GM21723 (cell line): ENCODE measurements around the gene ANXA6.

Experiments used
- ATAC-seq: cut with Tn5 transposase; IDR thresholded peaks from one replicate; pipeline ENCODE4 v1.9.1; 2021; ENCODE audit warnings: mild to moderate bottlenecking, moderate library complexity; ENCODE audit not compliant: unreplicated experiment

The ANXA6 gene

DNA sequence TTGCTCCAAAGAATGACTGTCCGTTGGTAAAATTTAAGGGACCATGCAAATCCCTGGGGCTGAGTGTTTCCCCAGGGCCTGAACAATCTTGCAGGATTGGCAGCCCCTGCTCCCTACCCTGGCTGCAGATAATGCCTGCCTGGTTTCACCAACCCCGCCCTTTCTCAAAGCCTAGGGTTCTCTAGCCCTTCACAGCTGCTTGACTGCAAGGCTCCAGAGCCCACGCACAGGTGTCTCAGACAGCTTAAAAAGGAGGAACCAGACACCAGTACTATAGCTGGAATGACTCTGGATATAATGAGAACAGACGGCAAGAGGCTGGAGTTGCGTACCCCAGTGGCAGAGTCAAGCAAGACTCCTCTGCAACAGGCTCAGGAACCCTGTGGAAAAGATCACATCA, 51.5 kb downstream of the ANXA6 start:
- ATAC-seq = no peak

DNA sequence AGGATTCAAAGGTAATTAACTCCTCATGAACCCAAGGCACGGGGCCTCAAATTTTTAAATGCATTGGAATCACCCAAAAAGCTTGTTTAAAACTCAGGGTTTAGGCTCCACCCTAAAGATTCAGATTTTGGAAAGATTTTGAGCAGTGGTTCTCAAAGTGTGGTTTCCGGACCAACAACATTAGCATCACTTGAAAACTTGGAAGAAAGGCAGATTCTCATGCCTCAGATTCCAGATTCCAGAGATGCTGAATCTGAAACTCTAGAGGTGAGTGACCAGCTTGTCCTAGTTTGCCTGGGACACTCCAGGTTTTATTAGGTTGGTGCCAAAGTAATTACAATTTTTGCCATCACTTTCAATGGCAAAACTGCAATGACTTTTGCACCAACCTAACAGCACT, 52.0 kb downstream of the ANXA6 start:
- ATAC-seq = no peak

DNA sequence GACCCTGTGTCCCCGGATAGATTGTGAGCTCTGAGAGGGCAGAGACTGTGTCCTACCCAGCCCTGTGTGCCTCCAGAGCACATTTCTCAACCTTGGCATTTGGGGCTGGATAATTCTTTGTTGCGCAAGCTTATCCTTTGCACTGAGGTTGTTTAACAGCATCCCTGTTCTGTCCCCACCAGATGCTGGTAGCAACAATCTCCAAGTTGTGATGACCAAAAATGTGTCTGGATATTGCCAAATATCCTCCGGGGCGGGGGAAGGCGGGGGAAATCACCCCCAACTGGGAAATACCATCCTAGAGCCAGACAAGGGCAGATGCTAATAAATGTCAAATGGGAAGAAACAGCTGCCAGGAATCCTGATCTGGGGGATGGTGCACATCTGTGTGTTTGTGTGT, 52.8 kb downstream of the ANXA6 start:
- ATAC-seq = no peak

DNA sequence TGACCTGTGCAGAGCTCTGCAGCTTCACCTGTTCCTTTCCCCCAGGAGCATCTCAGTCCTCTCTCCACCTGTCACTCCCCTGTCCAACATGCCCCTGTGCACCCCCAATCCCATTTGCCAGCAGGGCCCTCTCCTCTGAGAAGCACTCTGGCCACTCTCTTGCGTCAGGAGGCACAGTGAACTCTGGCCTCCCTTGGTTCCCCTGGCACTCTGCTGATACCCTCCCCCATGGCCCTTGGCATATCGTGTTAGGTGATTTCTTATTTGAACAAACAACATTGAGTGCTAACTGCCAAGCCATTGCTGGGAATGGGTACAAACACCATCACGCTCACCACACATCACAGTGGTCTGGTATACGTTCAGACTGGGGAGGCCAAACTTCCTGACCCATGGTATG, 55.8 kb downstream of the ANXA6 start:
- no peak for ATAC-seq

DNA sequence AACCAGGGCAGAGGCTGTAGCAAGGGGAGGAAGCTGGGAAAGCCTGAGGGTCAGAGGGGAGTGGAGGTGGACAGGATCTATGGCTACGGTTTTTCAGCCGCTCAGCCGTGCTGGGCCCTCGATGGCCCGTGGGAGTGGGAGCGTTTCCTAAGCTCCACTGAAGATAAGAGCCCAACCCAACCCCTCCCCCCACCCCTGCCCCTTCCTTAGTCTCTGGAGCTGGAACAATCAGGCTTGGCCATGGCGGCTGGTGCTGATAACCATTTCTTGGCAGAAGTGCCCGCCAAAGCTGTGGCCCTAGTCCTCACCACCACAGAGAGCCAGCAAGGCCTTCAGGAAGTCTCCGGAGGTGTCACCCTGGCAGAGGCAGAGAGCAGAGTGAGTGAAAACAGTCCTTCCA, 56.4 kb downstream of the ANXA6 start:
- ATAC-seq = no peak

DNA sequence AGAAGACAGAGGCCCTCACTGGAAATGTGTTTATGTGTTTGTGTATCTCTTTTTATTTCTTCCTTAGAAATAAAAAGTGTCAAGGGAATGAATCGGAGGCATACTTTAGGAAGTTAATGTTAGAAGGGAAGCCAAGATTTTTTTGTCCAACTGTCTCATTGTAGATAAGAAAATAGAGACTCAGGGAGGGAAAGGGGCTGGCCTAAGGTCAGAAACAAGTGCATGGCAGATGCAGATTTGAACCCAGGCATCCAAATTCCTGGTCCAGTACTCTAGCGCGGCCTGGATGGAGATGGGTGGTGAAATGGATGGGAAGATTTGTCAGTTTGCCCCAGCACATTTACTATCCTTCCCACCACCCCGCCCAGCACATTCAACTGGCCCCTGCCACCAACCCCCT, 56.9 kb downstream of the ANXA6 start:
- ATAC-seq = no peak

DNA sequence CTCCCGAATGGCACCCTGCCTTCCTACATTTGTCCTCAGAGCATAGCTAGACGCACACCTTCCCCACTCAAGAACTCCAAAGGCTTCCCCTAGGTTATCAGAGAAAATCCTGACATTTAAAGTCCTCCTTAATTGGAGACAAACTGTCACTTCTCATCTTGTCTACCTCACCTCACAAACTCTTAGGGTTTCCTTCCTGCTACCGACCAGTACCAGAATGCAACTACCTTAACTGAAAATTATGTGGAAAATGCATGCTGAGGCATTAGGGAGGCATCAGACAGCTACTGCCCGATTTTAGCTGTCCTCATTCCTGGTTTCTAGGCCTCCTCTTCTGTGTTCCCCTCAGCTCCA, 58.8 kb downstream of the ANXA6 start:
- no peak for ATAC-seq

DNA sequence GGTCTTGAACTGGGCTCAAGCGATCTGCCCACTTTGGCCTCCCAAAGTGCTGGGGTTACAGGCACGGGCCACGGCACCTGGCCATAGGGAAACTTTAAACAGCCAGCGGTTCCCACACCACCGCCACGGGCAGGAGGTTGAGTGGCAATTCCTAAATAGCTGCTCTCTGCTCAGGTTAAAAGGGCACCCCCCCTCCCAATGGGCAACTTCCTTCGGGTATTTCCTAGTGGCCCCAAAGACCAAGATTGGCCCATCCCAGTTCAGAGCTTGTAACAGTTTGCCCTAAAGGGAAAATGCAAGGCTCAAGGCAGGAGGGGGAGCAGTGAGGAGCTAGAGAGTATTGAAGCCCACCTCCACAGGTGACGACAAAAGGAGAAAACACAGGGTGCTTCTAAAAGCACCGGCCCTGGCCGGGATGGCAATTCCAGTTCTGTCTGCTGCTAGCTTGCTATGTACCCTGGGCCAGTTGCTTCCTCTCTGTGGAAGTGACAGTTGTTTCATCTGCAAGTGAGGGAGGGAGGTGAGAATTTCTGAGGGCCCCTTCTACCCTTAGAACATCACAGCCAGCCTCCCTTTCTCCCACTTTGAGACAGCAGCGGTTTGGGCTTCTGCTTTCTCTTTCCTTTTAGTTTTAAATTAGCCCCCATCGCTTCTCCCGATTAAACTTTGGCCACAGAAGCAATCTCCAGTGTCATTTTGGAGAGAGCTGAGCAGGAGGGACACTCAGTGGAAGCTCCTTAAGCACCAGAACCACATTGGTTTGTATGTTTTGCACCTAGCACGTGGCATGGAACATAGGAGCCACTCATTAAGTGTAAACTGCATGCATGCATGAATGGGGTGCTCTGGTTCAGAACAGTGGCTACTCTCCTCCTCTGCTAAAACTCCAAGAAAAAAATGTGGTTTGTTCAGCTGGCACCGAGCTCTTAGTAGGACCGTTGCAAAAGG, 59.5 kb downstream of the ANXA6 start:
- peak; percentile 43 for ATAC-seq

DNA sequence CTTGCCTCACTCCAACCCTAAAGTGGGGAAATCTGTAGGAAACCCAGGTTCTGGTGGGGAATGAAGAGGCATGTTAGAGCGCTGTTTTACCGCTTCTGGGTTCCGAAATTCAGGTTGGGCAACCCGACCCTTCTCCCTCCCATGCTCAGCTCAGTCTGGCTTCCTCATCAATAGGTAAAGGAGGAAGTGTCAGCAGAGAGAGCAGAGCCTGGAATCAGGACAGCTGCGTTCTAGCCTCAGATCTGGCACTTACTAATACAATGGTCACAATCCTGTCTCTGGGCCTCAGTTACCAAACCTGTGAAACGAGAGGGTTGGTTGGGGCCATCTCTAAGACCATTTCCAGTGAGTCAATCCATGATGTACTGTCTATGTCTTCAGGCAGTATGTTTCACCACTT, 60.5 kb downstream of the ANXA6 start:
- no peak for ATAC-seq

DNA sequence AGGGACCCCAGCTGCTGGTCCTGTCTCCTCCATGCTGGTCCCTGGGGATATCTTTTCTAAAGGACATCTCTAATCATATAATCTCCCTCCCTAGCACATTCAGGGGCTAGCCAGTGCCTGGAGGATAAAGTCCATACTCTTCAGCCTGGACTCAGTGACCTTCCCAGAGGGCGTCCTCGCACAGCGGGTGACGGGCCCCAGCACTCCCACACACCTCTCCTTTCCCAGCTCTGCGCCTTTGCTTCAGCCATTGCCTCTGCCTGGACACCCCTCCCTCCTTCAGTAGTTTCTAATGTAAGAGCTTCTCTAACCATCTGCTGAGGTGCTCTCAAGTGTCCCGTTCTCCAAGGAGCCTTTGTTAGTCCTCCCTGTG, 61.6 kb downstream of the ANXA6 start:
- no peak for ATAC-seq

DNA sequence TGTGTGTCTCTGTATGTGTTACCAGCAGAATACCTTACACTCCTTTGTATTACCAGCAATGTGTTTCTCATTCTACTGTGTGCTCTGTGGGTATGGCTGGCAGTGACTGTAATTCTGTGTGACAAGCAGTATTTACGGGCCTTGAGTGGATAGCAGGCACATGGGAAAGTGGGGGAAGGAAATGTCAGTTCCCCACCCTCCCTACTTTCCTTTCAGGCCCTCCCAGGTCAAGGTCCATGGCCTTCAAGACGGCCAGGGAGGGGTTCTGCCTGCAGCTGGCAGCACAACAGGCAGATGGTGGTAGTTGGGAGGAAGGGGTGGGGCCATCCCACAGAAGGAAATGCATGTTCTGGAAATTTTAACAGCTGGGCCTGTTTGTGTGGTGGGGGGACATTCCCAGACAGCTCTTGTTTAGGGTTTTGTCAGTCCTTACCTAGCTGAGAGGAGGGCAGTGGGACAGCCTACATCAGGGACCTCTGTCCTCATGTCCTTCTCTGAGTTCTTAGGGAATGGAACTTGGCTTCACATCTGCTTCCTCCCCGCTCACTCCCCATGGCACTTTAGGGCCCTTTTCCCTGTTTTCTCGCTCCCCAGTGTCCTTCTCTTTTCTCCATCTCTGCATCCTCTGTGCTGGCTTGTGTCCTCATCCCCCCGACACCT, 62.1 kb downstream of the ANXA6 start:
- ATAC-seq = no peak

DNA sequence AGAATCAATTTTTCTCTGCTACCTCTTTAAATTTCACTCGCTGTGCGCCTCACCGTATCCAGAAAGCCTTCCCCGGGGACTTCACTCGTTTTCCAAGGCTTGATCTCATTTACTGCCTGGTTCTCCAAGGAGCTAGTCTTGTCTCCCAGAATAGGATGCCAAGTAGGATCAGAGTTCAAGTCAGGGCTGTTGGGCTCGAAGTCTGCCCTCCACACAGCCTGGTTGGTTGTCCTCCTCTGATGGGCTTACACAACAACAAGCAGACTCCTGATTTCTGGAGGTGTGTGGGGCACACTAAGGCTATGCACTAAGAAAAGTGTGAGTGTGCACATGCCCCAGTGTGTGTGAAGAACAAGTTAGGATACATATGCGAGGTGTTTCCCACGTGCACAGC, 62.7 kb downstream of the ANXA6 start:
- ATAC-seq = no peak

DNA sequence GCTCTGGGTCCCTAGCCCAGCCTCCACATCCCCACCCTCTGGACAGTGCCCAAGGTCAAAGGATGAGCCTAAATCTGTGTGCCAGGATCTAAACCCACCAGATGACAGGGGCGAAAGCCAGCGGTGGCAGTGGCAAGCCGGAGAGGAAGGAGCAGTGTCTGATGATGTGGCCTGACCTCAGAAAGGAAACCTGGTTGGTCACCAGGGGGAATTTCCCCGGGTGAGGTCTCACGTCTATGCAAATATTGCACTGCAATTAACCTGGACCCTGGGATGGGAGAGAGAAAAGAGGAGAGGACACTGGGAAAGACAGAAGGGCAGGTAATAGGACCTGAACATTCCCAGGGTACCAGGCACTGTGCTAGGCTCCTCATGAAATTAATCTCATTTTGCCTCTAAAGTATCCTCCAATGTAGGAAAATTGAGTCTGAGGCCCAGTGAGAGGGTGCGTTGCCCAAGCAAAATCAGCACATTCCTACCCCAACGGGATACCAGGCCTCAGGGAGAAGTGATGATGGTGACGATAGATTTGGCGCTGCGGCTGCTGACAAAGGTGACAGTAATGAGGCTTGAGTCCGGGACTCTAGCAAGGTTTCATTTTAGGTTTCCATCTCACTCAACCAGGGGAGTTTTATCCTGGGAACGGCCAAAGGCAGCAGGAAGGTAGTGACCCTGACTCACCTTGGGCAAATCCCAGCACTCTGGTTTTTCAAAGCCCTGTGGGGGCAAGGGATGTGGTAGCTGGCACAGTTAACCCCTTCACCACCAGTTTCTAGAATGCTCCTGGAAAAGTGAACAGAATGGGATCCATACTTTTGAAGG, 63.3 kb downstream of the ANXA6 start:
- ATAC-seq = peak; percentile 78

DNA sequence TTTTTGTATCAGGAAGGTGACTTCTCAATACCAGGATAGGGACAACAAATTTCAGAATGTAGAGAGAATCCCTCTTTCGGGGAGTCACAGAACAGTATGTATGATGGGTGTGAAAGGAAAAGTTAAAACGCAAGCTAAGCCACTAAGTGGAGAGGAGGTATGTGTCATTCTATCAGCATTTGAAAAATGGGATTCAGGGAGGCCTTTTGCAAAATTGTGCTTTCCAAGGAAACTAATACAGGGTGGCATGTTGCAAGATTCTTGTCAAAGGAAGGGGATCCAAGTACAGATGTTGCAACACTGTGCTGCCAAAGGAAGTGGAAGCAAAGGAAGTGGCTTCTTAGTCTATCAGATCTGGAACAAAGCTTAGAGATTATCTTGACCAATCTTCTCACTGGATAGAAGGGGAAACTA, 64.1 kb downstream of the ANXA6 start:
- ATAC-seq = peak; percentile 8

DNA sequence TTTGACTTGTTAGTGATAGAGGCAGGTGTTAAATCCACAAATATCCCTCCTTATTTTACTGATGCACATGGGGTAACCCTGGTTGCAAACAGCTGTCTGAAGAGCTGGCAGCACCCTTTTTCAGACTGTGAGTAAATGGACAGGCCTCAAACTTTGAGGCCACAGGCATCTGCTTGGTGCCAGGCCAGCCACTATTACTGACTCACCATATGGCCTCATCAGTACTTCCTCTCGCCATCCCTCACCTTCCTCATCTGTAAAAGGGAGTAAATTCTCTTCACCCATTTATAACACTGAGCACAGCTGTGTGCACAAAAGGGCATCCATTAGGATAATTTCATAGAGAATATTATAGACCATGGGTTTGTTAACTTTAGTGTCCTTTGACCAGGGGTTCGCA, 64.8 kb downstream of the ANXA6 start:
- ATAC-seq = no peak

DNA sequence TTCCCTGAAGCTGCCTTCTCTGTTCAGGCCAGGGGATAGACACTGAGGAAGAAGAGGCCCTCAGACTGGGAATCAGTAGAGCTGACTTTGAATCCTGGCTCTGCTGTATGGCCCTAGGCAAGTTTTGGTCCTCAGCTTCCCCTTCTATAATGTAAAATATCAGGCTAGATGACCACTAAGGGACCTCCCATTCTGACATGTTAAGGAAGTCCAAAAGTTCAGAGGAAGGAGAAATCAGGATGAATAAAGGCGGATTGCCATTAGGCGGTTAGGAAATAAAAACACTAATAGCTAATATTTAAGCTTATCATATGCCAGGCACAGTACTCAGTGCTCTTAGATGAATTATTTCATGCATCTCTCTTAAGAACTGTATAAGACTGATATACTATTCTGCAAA, 67.9 kb downstream of the ANXA6 start:
- ATAC-seq = no peak

DNA sequence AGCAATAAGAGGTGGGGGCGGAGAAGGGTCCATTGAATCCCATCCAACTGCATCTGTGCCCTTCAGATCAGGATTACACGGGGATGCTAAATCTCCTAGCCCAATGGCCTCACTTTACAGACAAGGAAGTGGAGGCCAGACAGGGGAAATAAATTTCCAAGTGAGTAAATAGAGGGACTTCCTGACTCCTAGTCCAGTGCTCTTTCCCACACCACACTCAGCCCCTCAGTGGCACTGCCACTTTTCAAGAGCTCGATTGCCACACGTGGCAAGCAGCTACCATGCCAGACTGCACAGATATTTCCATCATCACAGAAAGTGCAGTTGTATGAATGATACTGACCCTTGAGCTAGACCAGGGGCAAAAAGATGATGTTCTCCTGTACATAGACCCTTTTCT, 68.6 kb downstream of the ANXA6 start:
- ATAC-seq = no peak

DNA sequence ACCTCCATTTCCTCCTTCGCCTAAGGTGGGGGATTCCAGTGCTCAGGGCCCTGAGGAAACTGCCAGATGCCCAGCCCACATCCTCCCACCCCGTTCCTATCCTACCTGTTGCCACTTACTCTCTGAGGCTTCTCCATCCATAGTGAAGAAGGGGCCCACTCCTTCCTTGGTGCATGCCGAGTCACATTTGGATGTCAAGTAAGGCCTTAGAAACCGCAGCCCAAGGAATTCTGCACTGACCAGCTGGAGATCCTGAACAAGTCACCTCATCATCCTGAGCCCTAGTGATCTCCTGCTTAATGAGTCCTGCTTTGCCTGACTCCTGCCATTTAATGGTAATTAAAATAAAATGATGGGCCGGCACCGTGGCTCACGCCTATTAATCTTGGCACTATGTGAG, 70.1 kb downstream of the ANXA6 start:
- ATAC-seq = no peak

DNA sequence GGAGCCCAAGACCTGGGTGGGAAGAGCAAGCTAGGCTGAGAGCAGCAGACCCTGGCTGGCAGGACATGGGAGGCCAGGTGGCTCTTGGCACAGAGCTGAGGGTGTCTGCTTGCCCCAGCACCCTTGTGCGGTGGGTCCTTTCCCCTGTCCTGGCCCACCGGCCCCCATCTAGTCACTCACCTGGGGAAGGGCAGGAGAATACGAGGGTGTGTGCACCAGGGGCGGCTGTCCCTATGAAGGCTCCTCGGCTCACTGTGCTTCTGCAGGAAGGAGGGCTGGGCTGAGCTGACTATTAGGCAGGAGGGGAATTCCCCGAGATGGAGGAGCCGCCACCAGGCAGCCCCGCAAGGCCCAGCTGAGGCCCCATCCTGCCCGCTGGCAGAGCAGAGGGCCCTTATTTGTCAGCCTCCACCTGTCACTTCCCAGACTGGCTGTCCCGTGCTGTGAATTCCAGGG, 70.6 kb downstream of the ANXA6 start:
- peak; percentile 69 for ATAC-seq

DNA sequence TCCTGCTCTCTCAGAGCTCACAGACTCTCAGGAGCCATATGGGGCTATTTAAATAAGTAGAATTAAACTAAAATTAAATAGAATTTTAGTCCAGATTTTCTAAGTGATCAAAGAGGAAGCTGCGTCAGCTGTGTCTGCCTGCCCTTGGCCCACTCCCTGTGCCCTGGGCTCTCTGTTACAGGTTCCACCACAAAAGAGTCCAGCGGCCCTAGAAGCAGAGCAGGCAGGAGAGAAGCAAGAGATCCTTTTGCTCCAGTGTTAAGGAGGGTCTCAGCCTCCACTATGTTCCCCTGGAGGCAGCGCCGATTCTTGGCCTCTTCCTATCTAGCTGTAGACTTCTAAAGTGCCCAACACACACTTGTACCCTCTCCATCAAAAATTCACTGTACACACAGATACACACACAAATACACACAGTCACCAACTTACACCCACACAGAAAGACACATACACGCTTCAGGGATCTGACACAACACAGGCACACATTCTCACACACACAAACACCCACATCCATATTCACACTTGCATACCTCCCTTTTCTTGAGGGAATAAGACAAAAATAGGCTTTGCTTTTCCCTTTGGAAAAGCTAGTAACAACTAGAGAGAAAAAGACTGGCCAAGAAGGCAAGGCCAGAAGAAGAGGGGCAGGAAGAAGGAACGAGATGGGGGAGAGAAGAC, 71.2 kb downstream of the ANXA6 start:
- no peak for ATAC-seq

DNA sequence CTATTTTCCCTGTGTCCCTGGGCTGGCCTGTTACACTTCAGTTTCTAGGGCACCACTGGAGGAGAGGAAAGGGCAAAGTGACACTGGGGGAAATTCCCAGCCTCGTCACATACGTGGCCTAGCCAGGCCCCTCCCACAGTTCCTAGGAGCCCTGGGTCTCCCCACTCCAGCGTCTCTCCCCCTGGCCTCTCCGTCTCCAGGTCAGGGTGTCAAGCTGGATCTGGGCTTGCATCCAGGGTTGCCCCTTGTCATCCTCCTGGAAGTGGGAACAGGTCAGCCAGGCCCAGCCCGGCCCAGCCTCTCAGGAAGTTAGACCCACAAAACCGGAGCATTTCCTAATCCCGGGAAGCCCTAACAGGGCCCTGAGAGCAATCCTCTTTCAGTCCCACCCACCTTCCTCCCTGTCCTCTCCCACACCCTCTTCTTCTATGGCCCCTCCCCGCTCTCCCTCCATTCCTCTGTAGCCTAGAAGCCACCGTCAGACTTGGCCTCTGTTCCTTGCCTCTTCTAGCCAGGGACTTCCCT, 72.0 kb downstream of the ANXA6 start:
- peak; percentile 26 for ATAC-seq
